Ramos (cell line): ENCODE data around the gene FBXL16.

Experiments used
- in situ Hi-C: fragments of 300-500 bp; cut with MboI; formaldehyde crosslinking; loops from one replicate; pipeline ENCODE4 v1.14.3; 2022; ENCODE audit warnings: low sequenced_read_pairs; ENCODE audit not compliant: unreplicated experiment

FBXL16 gene

GRCh38 chr16:724188-725040, 18.8 kb upstream of the FBXL16 start:
- in situ Hi-C loops: loop anchor here (25.0 kb wide), 1 partner anchor 338 kb away; the partner anchor contains the start of gene SSTR5

GRCh38 chr16:723695-724094, 18.1 kb upstream of the FBXL16 start:
- in situ Hi-C loops: loop anchor here (25.0 kb wide), 1 partner anchor 339 kb away; the partner anchor contains the start of gene SSTR5

- in situ Hi-C loops: loop anchor here (25.0 kb wide), 1 partner anchor 339 kb away; the partner anchor contains the start of gene SSTR5
Observed at GRCh38 chr16:722835-723633, 17.4 kb upstream of the FBXL16 start.

GRCh38 chr16:721765-722540, 16.4 kb upstream of the FBXL16 start:
- in situ Hi-C loops: loop anchor here (25.0 kb wide), 1 partner anchor 340 kb away; the partner anchor contains the start of gene SSTR5

- in situ Hi-C loops: loop anchor here (25.0 kb wide), 1 partner anchor 341 kb away; the partner anchor contains the start of gene SSTR5
Observed at GRCh38 chr16:720990-721764, 15.6 kb upstream of the FBXL16 start, which contains the start of gene ANTKMT. Gene ANTKMT (plus strand): TSS chr16:721146. CDS start chr16:721275, 129 bp downstream.

GRCh38 chr16:720447-720989, 14.9 kb upstream of the FBXL16 start:
- in situ Hi-C loops: loop anchor here (25.0 kb wide), 1 partner anchor 342 kb away; the partner anchor contains the start of gene SSTR5

- in situ Hi-C loops: loop anchor here (25.0 kb wide), 1 partner anchor 342 kb away; the partner anchor contains the start of gene SSTR5
Observed at GRCh38 chr16:719815-720446, 14.3 kb upstream of the FBXL16 start.

- in situ Hi-C loops: loop anchor here (25.0 kb wide), 1 partner anchor 343 kb away; the partner anchor contains the start of gene SSTR5
Observed at GRCh38 chr16:718922-719321, 13.3 kb upstream of the FBXL16 start.

- in situ Hi-C loops: loop anchor here (25.0 kb wide), 1 partner anchor 344 kb away; the partner anchor contains the start of gene SSTR5
Observed at GRCh38 chr16:718389-718788, 12.8 kb upstream of the FBXL16 start.

GRCh38 chr16:717450-718245, 12.0 kb upstream of the FBXL16 start:
- in situ Hi-C loops: loop anchor here (25.0 kb wide), 1 partner anchor 345 kb away; the partner anchor contains the start of gene SSTR5

GRCh38 chr16:716768-717325, 11.2 kb upstream of the FBXL16 start:
- in situ Hi-C loops: loop anchor here (25.0 kb wide), 1 partner anchor 345 kb away; the partner anchor contains the start of gene SSTR5

GRCh38 chr16:716200-716568, 10.6 kb upstream of the FBXL16 start:
- in situ Hi-C loops: loop anchor here (25.0 kb wide), 1 partner anchor 346 kb away; the partner anchor contains the start of gene SSTR5

GRCh38 chr16:715477-716199, 10.0 kb upstream of the FBXL16 start:
- in situ Hi-C loops: loop anchor here (25.0 kb wide), 1 partner anchor 347 kb away; the partner anchor contains the start of gene SSTR5

GRCh38 chr16:714558-715476, 9.2 kb upstream of the FBXL16 start, which contains the start of gene METRN:
Gene METRN (plus strand): TSS chr16:715118. CDS start chr16:715290, 172 bp downstream.
- in situ Hi-C loops: loop anchor here (5.0 to 25.0 kb wide), 2 partner anchors 72 to 347 kb away; partner anchors contain the start of genes CHTF18, RPUSD1 and SSTR5

- in situ Hi-C loops: loop anchor here (5.0 to 25.0 kb wide), 2 partner anchors 73 to 348 kb away; partner anchors contain the start of genes CHTF18, RPUSD1 and SSTR5
Observed at GRCh38 chr16:714079-714478, 8.5 kb upstream of the FBXL16 start.
